RCC 7860 (cell line): ENCODE results near the gene DNAJB13.

ENCODE experiments used
- DNase-seq: peaks from one replicate; pipeline ENCODE4 v3.0.0-alpha.2; 2015; ENCODE audit warnings: low spot score
- FAIRE-seq: peaks from 2 replicates; lab custom pipeline; 2012; peaks lifted over from hg19 to GRCh38; lab: Jason Lieb, UNC

Gene DNAJB13

GRCh38 chr11:74012074-74012809, 61.4 kb downstream of the DNAJB13 start:
- FAIRE-seq (no peak), DNase-seq (no peak)

GRCh38 chr11:74013141-74013540, 62.3 kb downstream of the DNAJB13 start:
- DNase-seq (no peak), FAIRE-seq (no peak)

DNA sequence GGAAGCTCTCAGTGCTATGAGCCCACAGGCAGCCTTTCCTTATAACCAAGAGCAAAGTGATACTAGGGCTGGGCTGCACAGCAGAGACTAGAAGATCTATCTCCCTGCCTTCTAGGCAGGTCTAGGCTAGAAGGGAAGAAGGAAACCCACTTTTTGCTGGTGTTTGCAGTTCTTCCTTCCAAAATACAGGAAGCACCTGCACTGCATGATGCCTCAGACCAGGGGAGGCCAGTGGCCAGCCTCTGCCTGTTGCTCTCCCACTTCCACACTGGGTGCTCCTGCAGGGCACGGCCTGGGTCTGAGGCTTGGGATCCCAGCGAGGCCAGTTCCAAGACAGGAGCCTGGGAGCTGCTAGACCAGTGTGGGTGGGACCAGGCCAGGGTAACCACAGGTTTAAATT, 64.1 kb downstream of the DNAJB13 start:
- FAIRE-seq, result no peak

GRCh38 chr11:74015919-74016684, 65.3 kb downstream of the DNAJB13 start:
- FAIRE-seq (no peak), DNase-seq (no peak)

More for the DNA sequence above, 64.1 kb downstream of the DNAJB13 start:
- DNase-seq, result no peak

GRCh38 chr11:74017631-74018030, 66.8 kb downstream of the DNAJB13 start:
- no peak for DNase-seq
- no peak for FAIRE-seq

DNA sequence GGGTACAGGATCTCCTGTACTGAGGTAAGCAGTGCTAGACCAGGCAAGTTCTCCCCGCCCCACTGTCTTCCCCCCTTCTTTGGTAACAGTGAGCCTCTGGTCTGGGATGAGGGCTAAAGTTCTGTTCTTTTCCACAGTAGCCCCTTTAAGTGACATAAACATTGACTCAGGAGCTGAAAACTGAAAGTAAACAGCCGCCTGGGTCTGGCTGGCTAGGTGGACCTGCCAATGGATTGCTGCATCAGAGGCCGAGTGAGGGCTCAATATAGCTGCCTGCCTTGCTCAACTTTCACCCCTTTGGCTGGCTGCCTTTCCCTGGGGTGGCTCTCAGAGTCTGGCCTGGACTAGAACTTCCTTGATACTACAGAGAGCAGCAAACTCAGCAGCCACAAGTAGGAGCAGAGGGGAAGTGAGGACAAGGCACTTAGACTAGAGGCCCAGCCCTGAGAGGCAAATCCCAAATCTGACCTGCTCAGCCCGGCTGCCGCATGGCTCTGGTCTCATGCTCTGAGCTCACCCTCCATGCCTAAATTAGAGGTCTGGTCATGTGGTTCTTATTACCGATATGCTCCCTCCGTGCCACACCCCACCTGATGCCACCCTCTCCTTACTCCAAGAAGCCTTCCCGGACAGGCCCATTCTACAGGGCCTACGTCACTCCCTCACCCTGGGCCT, 67.6 kb downstream of the DNAJB13 start:
- DNase-seq (no peak), FAIRE-seq (no peak)

- no peak for DNase-seq
- no peak for FAIRE-seq
Observed at GRCh38 chr11:74019104-74019738, 68.4 kb downstream of the DNAJB13 start.

- DNase-seq, result no peak
- FAIRE-seq, result no peak
Observed at GRCh38 chr11:74019860-74020259, 69.0 kb downstream of the DNAJB13 start.
